ENCODE measurements around the gene KSR2. TPM values are rescaled to one million over a fixed set of nuclear protein-coding genes. Genes with fewer than 3 reads are reported as not detected.
A peak's percentile ranks its signal among the peaks of the same experiment; 100 is the strongest.

Gene KSR2
- total RNA-seq, 1 experiment from 2014 or later: 1.3 TPM

DNA sequence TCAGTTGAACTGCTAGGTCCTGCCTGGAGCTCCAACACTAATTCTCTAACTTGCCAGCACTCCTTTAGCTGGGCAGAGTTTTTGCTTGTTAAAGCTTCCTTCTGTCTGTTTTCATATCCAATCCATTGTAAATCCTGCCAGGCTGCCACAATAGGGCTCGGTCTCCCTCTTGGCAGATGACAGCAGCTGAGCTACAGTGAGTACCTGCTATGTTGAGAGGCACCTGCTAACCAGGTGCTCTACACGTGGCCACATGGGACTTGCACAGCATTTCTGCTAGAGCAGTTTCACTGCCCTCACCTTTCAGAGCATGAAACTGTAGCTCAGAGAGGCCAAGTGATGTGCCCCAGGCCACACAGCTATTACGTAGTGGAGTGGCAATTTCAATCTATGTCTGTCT, 500.8 kb downstream of the KSR2 start:
- Histone ChIP-seq H3K4ac (ENCODE audit: low read depth, low read length) (no peak overlapping the region), H2AK5ac (ENCODE audit: insufficient read length, low read length) (no peak overlapping the region), H2BK5ac (ENCODE audit: insufficient read length, low read length) (no peak overlapping the region), H3K23ac (ENCODE audit: insufficient read length, low read depth, low read length) (no peak overlapping the region), H3K56ac (ENCODE audit: insufficient read length, low read depth, low read length) (no peak overlapping the region), H3K18ac (ENCODE audit: insufficient read length, low read depth, low read length) (no peak overlapping the region), H2BK20ac (ENCODE audit: low read depth, low read length, poor library complexity, severe bottlenecking) (no peak overlapping the region), H2AFZ (ENCODE audit: low read length) (no peak overlapping the region), H4K5ac (ENCODE audit: insufficient read length, low read depth, low read length) (no peak overlapping the region), H2BK15ac (ENCODE audit: low read depth, low read length) (no peak overlapping the region), H2BK12ac (ENCODE audit: insufficient read length, low read depth, low read length) (no peak overlapping the region), H4K91ac (ENCODE audit: insufficient read length, low read depth, low read length) (no peak overlapping the region), H3K4me2 (ENCODE audit: insufficient read depth, insufficient read length, low read length) (no peak overlapping the region), H3K4me1 (ENCODE audit: insufficient read depth, low read length) (no peaks in the 10 kb centered on the region), H3K9ac (ENCODE audit: extremely low read depth, insufficient read length, low read length) (no peak overlapping the region), H2BK120ac (ENCODE audit: low read depth, low read length, poor library complexity, severe bottlenecking) (no peak overlapping the region), H3K79me2 (ENCODE audit: insufficient read depth, low read length) (no peaks in the 10 kb centered on the region), H3T11ph (ENCODE audit: low read length) (no peak overlapping the region), H4K8ac (replicated peaks; ENCODE audit: insufficient read length, low read depth, low read length) (no peak overlapping the region), H3K27ac (ENCODE audit: insufficient read length, low read depth, low read length) (no peak overlapping the region), H3K9me3 (ENCODE audit: control insufficient read depth, low read depth, low read length) (no peaks in the 10 kb centered on the region), H3K14ac (ENCODE audit: insufficient read depth, low read length) (no peak overlapping the region), H3K27me3 (ENCODE audit: insufficient read depth, low read length) (no peaks in the 10 kb centered on the region), H3K23me2 (ENCODE audit: insufficient read length, low read depth, low read length, poor library complexity, severe bottlenecking) (no peaks in the 10 kb centered on the region), H3K79me1 (ENCODE audit: insufficient read depth, low read depth, low read length, poor library complexity, severe bottlenecking) (no peaks in the 10 kb centered on the region), H4K20me1 (ENCODE audit: control insufficient read depth, insufficient read depth, insufficient read length) (peaks cover 2% of the 10 kb centered on the region)
- no peak for TF ChIP-seq CTCF (conservative IDR thresholded peaks at IDR 0.05)
- peak overlapping the region in 1 of 3 experiments; percentile 77; a peak in 1 of 7 replicates for H3K27ac Mint-ChIP-seq
- no peak overlapping the region for H3K4me3 Mint-ChIP-seq
- no peak for DNase-seq
- peaks cover 4% of the 10 kb centered on the region in 2 experiments for H3K9me3 Mint-ChIP-seq
- WGBS (ENCODE audit: extremely low coverage, insufficient read length, low lambda C conversion rate): no CpG with 5 or more reads among the region's 3 CpGs
- peaks cover 3% of the 10 kb centered on the region in 2 experiments for H3K4me1 Mint-ChIP-seq
- no peaks in the 10 kb centered on the region; the same call in 1 of the 2 replicates for H3K27me3 Mint-ChIP-seq (ENCODE audit: low read depth)
- H3K36me3 Mint-ChIP-seq (ENCODE audit: insufficient read depth in 1 of 3, low read depth in 3 of 3): peaks cover 4 to 5% (median 4%) of the 10 kb centered on the region in 3 experiments; a peak in 6 of 7 replicates

Data from H9 (cell line).